Stimulated activated CD4-positive, alpha-beta T cell treated with anti-CD3 and anti-CD28 coated beads, Interleukin-12 subunit alpha, Interleukin-12 subunit beta, amount 100 ng/mL, for 4 hours (primary cell): ENCODE measurements around the gene RSPO3.

ENCODE experiments used
- DNase-seq: peaks from one replicate; pipeline ENCODE4 v3.0.0-alpha.2; 2020

RSPO3 gene

DNA sequence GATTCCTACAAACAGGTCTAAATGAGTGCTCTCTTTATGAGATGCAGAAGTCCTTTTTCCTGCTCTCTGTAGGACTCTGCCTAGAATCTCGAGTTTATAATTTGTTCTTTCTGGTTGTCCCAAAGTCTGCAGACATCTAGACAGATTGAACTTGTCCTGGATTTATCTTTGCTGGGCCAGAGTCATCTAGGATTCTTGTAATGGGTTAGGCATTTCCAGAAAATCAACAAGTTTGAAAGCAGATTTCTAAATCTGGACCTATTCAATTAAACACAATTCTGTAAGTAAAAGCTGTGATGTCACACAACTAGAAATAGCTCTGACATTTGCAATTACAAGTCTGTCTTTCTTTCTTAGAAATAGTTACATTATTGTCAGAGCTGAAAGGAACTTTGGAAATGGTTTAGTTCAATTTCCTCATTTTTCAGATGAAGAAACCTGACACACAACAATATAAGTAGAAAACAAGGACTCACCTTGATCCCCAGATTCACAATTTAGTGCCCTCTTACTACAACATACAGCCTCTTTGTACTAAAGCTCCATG, 4.2 kb upstream of the RSPO3 start:
- DNase-seq = no peak

DNA sequence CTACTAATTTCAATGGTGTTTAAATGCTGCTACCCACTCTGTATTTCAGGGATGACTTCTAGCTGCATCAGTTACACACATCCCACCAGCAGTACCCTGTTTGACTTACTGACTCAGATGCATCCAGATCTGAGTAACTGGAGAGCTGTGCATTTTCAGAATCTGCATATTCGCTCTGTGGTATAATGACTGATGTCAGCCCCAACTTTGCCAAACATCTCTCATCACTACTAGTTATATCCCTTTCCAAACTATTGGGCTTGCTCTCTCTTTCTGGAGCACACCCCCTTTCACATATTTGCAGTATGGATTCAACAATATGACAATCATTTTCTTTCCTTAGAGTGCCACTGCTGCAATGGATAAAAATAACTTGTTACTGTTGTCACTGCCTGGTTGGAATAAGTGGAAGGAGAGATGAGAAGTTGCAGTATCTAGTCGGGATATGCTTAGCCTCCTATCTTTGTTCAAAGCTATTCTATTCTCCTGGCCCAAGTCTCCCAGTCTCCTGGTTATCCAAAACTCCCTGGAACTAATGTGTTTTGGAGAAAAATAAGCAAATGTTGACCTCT, 3.3 kb upstream of the RSPO3 start:
- no peak for DNase-seq

DNA sequence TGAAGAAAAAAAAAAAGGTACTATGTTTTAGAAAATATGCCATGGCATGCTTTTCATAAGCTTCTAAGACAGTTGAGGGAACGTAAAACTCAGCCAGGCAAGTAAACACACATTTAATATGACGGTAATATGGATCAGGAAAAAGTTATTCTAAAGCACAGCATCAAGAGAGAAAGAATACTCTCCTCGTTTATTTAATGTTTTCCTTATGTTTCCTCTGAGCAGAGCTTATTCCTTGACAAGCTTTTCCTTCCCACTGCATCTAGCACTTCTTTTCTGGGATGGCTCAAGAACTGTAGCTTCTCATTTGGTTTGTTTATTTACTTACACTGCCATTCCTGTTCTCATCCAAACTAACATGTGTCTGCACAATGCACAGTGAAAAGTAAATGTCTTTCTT, 2.7 kb upstream of the RSPO3 start:
- DNase-seq = no peak

DNA sequence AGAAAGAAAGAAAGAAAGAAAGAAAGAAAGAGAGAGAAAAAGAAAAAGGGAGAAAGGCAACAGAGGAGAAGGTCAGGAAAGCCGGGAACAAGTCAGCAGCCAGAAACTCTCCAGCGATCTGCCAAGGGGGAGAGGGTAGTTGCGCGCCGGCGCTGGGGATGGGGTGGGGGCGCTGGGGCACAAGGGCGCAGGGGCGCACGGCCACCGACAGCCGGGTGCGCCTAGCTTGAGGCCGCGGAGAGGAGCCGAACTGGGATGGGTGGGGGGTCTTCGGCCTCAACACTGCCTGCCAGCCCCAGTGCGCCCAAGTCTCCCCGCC, 533 bp upstream of the RSPO3 start:
- no peak for DNase-seq

DNA sequence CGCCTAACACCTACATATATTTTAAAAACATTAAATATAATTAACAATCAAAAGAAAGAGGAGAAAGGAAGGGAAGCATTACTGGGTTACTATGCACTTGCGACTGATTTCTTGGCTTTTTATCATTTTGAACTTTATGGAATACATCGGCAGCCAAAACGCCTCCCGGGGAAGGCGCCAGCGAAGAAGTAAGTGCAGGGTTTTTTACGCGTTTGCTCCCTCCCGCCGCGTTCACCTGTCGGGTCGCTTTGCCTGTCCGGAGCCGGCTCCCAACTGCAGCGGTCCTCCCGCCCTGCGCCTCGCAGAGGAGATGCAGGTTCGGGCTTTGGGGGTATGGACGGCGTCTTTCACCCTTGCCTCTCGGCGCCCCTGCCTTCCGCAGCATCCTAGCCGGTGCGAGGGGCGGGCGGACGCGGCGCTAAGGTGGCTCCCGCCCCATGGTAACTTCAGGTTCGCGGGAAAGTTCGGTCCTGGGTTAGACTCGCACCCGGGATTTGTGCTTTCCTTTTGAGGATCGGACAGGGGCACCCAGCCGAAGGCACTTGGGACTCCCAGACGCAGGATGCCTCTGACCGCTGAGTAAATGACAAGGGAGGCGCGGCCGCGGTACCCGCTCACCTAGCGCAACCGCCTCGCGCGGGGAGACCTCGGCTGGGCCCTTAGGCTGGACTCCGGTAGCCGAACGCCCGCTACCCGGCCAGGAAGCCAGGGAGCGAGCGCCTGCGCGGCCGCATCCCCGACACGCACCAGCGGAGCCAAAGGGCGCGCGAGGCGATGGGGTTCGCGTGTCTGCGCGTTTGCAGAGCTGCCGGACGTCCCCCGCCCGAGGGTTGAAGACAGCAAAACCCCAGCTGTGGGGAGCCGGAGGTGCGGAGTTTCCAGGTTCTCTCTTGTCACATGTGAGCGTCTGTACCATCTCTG, 891 bp downstream of the RSPO3 start:
- no peak for DNase-seq

DNA sequence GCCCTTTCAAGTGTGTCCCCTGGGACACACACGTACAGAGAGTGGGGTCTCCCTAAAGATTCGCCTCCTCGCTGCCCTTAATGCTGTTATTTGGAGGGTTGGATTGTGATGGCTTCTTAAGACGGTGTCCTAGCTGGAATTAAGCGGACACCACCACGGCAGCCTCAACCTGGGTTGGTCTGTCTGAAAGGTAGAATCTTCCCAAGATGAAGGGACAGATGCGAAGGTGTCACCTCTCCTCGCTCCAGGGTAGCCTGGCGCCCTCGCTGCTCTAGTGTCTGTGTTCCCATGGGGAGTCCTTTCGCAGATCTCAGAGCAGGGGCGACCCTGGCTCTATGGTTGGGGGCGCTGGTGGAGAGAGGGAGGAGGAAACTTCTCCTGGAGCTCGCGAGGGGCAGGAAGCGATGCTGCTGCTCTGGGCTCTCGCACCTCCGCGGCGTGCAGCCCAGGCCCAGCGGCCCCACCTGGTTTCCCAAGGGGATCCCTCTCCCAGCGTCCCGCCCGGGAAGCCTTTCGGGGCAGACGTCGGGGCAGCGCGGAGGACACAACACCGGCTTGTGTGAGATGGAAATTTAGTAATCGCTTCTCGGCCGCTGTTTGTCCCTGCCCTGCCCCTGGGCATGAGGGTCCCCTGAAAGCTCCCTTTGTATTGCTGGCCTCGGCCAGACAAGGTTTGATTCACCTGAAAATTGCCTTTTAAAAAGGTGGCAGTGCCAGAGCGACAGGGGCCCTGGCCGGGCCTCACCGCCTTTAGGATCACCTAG, 1.7 kb downstream of the RSPO3 start:
- no peak for DNase-seq

DNA sequence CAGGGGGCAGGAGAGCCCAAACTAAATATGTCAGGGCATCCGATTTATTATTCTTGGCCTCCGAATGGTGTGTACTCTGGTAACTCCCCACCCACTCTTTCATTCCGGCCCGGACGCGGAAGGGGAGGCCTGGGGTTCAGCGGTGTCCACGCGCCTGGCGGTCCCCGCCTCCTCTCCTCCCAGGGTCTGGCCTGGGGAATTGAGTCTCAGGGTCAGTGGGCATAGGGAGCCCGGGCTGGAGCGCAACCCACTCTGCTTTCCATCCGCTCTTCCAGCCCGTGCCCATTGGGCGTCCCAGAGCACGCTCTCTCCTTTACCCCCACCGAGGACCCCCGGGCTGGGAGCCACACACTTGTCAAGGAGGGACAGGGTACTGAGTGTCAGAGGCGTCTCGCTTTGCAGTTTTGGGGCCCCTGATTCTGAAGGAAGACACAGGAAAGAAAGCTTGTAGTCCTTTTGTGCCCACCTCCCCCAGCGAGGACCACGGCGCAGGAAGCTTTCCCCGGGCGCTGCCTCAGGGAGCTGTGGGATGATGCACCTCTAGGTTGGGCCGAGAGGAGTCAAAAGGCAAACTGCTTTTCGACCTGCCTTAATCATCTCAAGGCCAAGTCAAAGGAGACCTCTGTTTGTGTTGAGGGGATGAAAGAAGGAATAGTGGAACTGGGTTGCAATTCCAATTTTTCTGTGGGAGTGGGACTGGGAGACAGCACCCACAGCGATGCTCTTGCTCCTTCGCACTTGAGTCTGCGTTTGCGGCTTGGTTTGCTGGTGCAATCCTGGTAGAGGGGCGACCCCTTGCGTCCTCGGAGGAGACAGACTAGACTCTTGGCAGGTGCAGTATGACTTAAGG, 2.5 kb downstream of the RSPO3 start:
- DNase-seq = peak; percentile 62

DNA sequence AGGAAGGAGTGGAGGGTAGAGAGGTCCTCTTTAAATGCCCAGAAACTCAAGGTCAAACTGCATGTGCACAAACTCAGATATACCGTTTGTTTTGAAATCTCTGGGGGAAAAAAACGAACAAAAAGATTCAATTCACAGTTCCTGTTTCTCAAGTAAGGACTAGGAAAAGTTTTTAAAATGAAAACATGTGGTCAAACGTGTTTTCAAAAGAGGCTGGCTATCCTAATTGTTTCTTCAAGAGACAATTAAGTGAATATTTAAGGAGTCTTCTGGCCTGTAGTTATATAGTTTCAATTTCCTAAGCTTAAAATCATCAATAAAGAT, 3.1 kb downstream of the RSPO3 start:
- no peak for DNase-seq

DNA sequence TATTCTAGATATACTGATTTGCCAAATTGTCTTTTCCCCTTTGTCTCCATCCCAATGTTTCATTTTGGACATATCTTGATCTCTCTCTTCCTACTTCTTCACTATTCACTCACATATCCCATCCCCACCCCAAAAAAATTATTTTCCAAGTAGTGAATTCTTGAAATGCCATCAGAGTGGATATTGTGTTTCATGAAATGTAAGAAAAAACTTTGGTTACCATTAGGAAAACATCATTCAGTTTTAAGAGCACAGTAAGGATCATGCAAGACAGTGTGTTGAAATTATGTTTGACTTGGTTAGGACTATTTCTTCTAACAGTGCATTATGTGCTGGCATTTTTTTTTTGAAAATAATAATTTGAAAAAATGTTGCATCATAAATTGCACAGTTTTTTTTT, 5.7 kb downstream of the RSPO3 start:
- no peak for DNase-seq

DNA sequence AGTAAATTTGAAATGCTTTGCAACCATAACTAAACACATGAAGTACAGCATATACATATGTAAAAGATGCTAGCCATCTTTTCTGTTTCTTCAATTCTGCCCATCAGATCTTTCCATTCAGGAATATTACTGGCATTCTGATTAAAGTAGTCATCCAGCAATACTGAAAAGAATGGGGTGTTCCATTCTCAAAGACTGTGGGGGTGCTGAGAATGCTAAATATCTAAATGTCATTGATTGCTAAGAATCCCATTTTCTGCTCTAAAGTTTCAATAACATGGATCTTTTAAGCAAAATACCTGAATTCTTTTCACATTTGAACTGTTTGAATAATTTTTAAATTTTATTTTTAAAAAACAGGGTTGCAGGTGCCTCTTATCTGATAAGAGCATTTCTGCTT, 6.2 kb downstream of the RSPO3 start:
- no peak for DNase-seq

DNA sequence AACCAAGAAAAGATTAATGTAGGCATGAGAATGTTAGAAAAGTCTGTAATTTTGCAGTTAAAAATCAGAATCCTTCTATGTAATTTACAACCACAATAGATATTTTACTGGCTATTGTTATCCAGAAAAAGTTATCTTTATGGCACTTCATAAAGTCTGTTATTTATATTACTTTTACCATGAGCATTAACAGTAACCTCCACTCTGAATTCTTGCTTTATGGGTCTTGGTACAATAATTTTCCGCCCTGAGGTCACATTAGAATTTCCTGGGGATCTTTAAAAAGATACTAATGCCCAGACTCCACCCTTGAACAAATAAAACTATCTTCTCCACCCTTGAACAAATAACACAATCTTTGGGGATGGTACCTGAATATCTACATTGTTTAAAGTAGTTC, 9.6 kb downstream of the RSPO3 start:
- DNase-seq = no peak

DNA sequence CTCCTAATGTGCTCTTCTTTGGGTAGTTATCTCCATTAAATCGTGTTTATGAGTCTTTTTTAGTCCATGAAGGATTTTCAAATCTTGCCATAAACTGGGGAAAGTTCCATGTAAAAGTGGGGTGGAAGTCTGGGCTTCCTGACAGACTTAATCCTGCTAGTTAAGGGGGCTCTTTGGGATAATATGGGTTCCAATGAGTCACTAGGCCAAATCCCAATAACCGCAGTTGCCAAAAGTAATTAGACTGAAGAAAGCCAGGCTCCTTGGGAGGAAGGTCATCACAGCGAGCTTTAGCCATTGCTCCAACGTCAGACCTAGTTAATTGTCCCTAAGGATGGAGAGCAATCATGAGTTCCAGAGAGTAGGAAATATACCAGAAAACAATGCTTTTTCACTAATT, 10.8 kb downstream of the RSPO3 start:
- DNase-seq = no peak

DNA sequence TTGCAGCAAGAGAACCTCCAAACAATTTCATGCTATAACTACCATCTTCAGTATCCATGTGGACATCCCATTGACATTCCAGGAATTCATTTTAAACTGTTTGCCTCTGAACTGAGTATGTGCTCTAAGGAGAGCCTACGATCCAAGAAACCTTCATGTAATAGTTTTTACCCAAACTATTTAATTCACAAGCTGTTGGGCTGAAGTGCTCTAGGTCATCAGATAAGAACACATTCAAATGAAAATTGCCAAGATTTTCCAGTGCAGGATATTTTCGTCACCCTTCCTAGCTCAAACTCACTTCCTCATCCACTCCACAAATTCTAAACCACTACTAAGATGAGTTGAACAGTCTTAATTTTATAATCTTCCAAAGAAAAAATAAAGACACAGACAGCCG, 12.8 kb downstream of the RSPO3 start:
- DNase-seq = no peak

DNA sequence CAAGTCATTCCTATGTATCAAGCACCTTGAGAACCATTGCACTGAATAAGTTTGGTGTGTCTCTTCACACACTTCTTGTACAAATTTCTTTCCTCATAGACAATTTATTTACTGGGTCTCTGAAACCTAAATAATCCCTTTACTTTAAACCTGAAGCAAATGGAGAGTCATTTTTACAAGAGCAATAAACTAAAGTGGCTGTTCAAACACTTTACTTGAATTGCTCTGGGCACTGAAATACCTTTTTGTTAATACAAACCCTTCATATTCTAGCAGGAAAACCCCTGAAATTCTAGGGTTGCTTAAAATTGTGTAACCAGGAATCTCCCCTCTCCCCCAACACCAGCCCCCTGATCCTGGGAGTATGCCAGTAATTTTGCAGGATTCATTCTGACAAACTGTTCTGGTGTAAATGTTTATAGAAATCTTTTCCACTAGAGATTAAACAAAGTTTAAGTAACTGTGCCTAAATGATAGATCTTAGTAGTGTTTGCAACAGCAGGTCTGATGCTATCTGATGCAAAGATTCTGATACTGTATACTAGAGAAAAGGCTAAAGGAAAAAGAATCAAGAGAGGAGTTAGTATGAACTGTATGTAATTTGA, 13.4 kb downstream of the RSPO3 start:
- no peak for DNase-seq

DNA sequence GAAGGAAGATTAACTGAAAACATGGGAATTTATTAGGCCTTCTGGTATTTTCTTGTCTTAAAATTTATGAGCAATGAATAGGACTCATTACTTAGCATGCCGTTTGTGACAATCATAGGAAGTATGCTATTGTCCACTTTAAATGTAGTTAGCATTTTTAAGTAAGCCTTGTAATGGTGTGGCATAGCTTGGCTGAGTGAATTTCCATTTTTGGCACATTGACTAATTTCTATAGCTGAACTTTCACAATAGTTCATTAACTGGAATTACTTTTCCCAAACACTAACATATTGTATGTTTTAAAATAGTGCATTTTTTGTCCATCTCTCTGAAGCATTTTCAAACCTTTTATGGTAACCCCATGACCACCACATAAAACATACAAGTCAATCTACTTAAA, 15.7 kb downstream of the RSPO3 start:
- no peak for DNase-seq

DNA sequence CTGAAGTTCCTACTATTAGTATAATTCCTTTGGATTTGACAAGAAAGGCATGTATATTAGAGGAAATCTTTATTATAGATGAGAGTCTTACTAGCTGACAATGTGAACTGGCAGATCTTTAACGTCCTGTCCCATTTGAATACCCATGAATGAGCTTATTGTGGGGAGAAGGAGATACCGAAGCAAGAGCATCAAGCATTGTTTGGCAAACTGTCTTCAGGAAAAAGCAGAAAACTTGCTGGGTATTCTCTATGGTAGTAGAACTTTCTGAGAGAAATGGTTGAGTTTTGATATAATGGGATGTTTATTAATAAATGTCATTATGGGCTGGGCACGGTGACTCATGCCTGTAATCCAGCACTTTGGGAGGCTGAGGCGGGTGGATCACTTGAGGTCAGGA, 18.3 kb downstream of the RSPO3 start:
- no peak for DNase-seq

DNA sequence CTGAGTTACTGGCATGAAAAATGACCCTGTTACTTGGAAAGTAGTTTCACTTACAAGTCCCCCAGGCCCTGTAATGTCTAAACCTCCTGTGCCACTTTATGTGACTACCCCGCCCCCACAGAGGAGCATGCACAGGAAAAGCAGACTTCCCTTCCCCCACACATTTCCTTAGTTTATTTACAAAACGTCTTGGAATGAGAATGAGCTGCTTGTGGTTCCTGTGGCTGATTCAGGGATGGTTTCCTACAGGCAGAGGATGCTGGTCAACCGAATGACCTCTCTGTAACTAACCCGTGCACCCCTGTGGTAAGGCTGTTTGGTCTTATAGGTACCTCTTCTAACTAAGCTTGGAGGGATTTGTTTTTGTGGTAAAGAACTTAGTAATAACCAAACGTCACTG, 28.5 kb downstream of the RSPO3 start:
- DNase-seq = no peak

DNA sequence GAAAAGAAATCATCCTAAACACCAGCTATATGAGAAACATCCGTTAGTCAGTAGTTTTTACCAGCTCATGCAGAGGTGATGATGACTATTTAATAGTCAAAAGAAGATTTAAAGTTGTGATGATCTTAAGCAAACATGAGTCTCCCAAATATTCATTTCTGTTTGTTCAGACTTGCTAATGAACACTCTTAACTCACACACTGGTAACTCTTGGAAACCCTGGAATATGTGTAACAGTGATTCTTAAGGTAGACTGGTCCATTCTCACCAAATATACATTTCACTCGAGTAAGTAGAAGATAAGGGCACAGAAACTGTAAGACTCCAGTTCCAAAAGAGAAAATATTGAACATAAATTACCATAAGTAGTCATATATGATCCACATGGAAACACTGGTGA, 29.1 kb downstream of the RSPO3 start:
- no peak for DNase-seq

DNA sequence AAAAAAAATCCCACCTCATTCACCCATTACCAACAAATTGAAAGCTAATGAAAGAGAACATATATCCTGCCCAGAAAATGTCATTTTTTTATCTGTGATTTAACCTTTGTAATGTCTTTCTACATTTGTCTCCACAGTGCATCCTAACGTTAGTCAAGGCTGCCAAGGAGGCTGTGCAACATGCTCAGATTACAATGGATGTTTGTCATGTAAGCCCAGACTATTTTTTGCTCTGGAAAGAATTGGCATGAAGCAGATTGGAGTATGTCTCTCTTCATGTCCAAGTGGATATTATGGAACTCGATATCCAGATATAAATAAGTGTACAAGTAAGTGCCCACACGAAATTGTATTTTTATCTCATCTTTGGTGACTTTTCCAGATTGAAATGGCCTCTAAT, 30.0 kb downstream of the RSPO3 start:
- no peak for DNase-seq

DNA sequence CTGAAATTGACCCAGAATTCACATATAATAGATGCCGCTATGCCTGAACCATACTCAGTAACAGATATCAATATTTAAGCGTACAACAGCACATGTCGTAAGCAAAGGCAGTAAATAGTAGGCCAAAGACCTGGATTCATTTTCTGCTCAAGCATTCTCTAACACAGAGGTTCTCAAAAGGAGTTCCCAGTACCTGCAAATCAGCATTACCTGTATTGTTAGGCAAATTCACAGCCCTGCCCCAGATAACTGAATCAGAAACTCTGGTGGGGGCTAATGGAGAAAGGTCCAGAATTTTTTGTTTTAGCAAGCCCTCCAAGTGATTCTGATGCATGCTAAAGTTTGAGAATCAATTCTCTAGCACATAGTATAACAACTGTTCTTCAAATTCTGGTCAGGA, 36.0 kb downstream of the RSPO3 start:
- DNase-seq = no peak

DNA sequence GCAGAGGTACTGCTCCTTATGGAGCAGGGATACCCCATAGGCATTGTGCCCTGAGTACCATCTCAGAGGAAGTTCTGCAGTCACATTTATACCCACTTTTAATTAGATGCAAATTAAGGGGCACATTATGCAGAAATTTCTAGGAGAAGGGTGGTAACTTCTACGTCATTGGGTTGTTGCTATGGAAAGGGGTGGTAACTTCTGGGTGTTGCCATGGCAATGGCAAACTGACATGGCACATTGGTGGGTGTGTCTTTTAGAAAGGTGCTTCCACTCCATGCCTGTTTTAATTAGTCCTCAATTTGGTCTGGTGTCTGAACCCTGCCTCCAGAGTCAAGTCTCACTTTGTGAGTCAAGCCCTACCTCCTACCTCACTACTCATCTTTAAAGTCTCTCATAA, 42.0 kb downstream of the RSPO3 start:
- DNase-seq = no peak

DNA sequence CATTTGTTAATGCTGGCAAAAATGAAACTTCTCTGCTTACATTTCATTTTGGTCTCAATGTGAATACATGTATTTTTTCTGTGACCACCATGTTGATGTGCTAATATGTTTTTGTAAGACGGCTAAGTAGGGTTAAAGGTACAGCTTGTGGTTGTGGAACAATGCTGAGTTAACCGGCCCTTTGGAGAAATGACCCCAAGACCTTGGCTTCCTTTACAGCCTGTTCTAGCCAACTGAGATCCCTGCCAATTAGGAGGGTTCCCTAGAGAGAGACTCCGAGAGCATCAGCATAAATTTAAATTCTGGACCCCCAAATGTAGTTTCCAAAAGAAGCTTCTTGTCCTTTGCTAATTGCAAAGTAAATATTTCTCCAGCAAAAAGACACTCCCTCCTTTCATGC, 44.4 kb downstream of the RSPO3 start:
- no peak for DNase-seq

DNA sequence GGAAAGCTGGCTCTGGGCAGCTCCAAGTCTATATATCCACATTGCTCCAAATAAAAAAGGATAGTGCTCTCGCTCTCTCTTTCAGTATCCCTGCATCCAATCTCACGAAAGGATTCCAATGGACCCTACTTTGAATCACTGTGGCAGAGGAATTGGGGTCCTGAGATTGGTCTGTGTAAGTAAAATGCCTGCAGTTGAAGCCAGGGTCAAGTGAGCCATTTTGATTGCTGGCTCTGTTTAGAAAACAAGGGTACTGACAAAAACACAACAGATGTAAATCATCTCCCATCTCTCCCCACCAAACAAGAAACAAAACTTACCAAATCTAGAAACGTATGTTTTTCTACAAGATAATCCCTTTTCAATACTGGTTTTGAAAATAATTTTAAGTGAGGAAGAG, 45.6 kb downstream of the RSPO3 start:
- DNase-seq = no peak
